ENCODE data around the gene SPC24. TPM values are rescaled to one million over a fixed set of nuclear protein-coding genes. Genes with fewer than 3 reads are reported as not detected.

SPC24 gene
- total RNA-seq, 2 experiments from 2014 or later: 60.5 to 70.9 TPM

- Mint-ChIP-seq H3K27ac (no peak overlapping the region), H3K9me3 (no peaks in the 10 kb centered on the region), H3K4me1 (ENCODE audit: low read depth) (peaks cover 11% of the 10 kb centered on the region), H3K36me3 (ENCODE audit: low read depth) (no peaks in the 10 kb centered on the region), H3K27me3 (peaks cover 2% of the 10 kb centered on the region), H3K4me3 (no peak overlapping the region)
- ChIA-PET POLR2A (no interaction called here), CTCF (no interaction called here)
- ATAC-seq: no peak
- intact Hi-C loops (cut with micrococcal nuclease): no loop called here
- no peak for DNase-seq
- TF ChIP-seq CTCF (IDR thresholded peaks at IDR 0.05): no peak
Observed at GRCh38 chr19:11176466-11177193, 21.0 kb upstream of the SPC24 start.

GRCh38 chr19:11175920-11176319 lies 20.3 kb upstream of the SPC24 start:
- no peaks in the 10 kb centered on the region for H3K9me3 Mint-ChIP-seq
- no peak for ATAC-seq
- H3K27ac Mint-ChIP-seq: no peak overlapping the region
- peaks cover 11% of the 10 kb centered on the region for H3K4me1 Mint-ChIP-seq (ENCODE audit: low read depth)
- TF ChIP-seq CTCF (IDR thresholded peaks at IDR 0.05): no peak
- H3K4me3 Mint-ChIP-seq: no peak overlapping the region
- ChIA-PET CTCF (no interaction called here), POLR2A (no interaction called here)
- DNase-seq: no peak
- H3K27me3 Mint-ChIP-seq: peaks cover 2% of the 10 kb centered on the region
- intact Hi-C loops (cut with micrococcal nuclease): no loop called here
- no peaks in the 10 kb centered on the region for H3K36me3 Mint-ChIP-seq (ENCODE audit: low read depth)

GRCh38 chr19:11174336-11174735 lies 18.8 kb upstream of the SPC24 start:
- H3K27me3 Mint-ChIP-seq: peaks cover 2% of the 10 kb centered on the region
- ChIA-PET CTCF (no interaction called here), POLR2A (no interaction called here)
- no peak overlapping the region for H3K4me3 Mint-ChIP-seq
- DNase-seq: no peak
- no peaks in the 10 kb centered on the region for H3K36me3 Mint-ChIP-seq (ENCODE audit: low read depth)
- TF ChIP-seq CTCF (IDR thresholded peaks at IDR 0.05): no peak
- no peak overlapping the region for H3K27ac Mint-ChIP-seq
- intact Hi-C loops (cut with micrococcal nuclease): no loop called here
- no peaks in the 10 kb centered on the region for H3K4me1 Mint-ChIP-seq (ENCODE audit: low read depth)
- H3K9me3 Mint-ChIP-seq: no peaks in the 10 kb centered on the region
- ATAC-seq: no peak

GRCh38 chr19:11173516-11174155 lies 18.1 kb upstream of the SPC24 start:
- intact Hi-C loops (cut with micrococcal nuclease): no loop called here
- Mint-ChIP-seq H3K4me3 (no peak overlapping the region), H3K9me3 (no peaks in the 10 kb centered on the region), H3K27me3 (peaks cover 2% of the 10 kb centered on the region), H3K27ac (no peak overlapping the region), H3K4me1 (ENCODE audit: low read depth) (no peaks in the 10 kb centered on the region), H3K36me3 (ENCODE audit: low read depth) (no peaks in the 10 kb centered on the region)
- no peak for TF ChIP-seq CTCF (IDR thresholded peaks at IDR 0.05)
- CTCF ChIA-PET: no interaction called here
- ATAC-seq (no peak), DNase-seq (no peak)
- POLR2A ChIA-PET: no interaction called here

GRCh38 chr19:11172576-11172975 lies 17.0 kb upstream of the SPC24 start:
- TF ChIP-seq CTCF (IDR thresholded peaks at IDR 0.05): no peak
- ChIA-PET CTCF (interaction anchor here (1.1 kb wide), 1 partner anchor 46 kb away, joined by 4 read pairs; no protein-coding TSS in a partner anchor), POLR2A (no interaction called here)
- ATAC-seq (no peak), DNase-seq (no peak)
- no peak overlapping the region for H3K27ac Mint-ChIP-seq
- no peaks in the 10 kb centered on the region for H3K9me3 Mint-ChIP-seq
- H3K27me3 Mint-ChIP-seq: no peaks in the 10 kb centered on the region
- no peaks in the 10 kb centered on the region for H3K4me1 Mint-ChIP-seq (ENCODE audit: low read depth)
- no peaks in the 10 kb centered on the region for H3K36me3 Mint-ChIP-seq (ENCODE audit: low read depth)
- no peak overlapping the region for H3K4me3 Mint-ChIP-seq
- intact Hi-C loops (cut with micrococcal nuclease): no loop called here

Data from activated CD8-positive, alpha-beta T cell treated with anti-CD3 and anti-CD28 coated beads for 36 hours (primary cell).